Left renal cortex interstitium (tissue), 4 donors: Measurements from ENCODE around the gene SQSTM1. TPM values are rescaled to one million over a fixed set of nuclear protein-coding genes. Genes with fewer than 3 reads are reported as not detected.

ENCODE experiments used
- DNase-seq, 4 donors: peaks; one replicate each; pipeline ENCODE4 v3.0.0-alpha.2; 2013; ENCODE audit warnings: low read depth in 4 of 4, low spot score in 2 of 4, missing footprints in 1 of 4
- polyA plus RNA-seq, 4 donors: library from polyadenylated mRNA; unstranded; fragments of 120-200 nt; gene quantifications; one replicate each; pipeline ENCODE4 v1.2.1, GENCODE V29; 2013; ENCODE audit not compliant: insufficient read length in 4 of 4

The SQSTM1 gene
- polyA plus RNA-seq, 4 donors: 91.2 to 125 (median 114) TPM

- DNase-seq: no peak
These were observed 20.9 kb downstream of the SQSTM1 start for GRCh38 chr5:179841621-179842020.

GRCh38 chr5:179852993-179853547 is 32.4 kb downstream of the SQSTM1 start:
- DNase-seq: no peak

DNA sequence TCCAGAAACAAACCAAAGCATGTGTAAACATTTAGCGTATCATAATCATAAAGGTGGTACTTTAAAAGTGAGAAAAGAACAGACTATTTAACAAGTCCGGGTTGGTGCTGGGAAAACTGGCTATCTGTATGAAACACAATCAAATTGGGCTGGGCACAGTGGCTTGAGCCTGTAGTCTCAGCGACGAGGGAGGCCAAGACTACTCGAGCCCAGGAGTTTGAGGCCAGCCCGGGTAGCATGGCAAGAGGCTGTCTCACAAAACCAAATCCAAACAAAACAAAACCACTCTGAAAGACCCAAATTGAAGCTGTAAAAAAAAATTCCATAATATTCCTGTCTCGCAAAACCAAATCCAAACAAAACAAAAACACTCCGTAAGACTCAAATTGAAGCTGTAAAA is 33.7 kb downstream of the SQSTM1 start:
- no peak for DNase-seq

DNA sequence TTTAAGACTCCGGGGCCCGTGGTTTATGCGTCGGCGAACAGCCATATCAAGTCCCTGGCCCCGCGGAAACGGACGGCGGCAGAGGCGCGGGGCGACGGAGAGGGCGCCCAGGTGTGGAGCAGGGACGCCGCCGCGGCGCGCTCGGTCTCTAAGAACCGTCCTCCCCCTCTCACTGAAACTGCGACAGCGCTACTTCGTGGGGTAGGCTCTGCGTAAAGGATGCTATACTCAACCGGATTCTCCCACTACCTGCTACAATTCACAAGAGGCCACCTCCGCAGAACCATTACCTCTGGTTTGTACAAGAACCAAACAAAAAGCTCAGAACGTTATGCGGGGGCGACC is 37.5 kb downstream of the SQSTM1 start:
- peak; percentile 11 to 55 (median 36) for DNase-seq

DNA sequence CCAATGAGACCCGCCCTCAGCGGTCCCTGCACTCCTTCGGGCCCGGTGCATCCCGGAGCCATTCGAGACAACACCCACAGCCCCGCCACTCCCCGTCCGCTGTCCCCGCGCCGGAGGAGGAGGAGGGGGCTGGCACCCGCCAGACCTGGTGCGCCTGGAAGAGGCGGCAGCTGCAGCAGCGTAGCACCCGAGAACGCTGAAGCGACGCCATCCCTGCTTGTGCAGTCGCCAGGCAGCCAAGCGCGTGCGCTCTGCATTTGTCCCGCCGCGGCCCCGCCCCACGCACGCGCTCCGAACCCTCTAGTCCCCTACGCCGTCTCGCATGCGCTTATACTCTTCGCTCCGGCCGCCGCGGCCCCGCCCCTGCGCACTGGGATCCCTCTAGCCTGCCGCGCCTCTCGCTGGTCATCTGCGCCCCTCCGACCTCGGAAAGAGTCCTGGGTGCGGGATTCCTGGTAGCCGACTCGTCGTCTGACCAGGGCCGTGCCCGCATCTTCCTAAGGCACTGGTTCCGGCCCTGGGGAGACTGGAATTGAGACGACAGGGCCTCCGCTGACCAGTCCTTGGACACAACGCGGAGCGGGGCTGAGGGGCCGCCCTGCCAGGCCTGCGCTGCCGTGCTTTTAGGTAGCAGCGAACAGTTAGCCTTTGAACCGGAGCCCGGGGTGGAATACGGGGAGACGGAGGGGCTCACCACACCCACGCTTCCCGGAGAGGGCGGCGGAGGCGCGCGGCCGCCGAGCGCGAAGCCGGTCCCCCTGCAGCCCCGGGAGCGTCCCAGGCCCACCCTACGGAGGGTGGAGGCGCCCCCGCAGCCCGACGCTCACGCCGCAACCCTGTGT is 38.1 kb downstream of the SQSTM1 start, which contains the start of gene MRNIP:
TSS of gene MRNIP (minus strand) at position 232 of the 842 bp plus-strand sequence. CDS start at position 211, 21 bp downstream.
- DNase-seq: peak; percentile 79 to 92 (median 84)

DNA sequence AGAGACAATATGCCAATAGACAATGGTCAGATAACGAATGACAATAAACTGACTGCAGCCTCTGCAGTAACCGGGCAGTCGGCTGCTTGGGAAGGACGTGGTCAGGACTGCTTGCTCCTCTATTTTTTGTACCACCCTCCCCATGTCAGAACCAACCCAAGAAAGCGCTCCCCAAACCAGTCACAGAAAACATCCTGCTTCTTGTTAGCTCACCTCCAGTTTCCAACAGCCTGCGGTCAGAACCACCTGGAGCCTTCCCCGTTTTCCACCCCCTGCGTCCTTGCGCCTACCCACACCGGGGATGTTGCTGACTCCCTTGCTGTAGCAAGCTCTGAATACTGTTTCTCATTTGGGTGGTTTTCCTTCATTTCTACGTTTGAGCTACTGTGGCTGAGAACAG is 39.6 kb downstream of the SQSTM1 start:
- DNase-seq: no peak

DNA sequence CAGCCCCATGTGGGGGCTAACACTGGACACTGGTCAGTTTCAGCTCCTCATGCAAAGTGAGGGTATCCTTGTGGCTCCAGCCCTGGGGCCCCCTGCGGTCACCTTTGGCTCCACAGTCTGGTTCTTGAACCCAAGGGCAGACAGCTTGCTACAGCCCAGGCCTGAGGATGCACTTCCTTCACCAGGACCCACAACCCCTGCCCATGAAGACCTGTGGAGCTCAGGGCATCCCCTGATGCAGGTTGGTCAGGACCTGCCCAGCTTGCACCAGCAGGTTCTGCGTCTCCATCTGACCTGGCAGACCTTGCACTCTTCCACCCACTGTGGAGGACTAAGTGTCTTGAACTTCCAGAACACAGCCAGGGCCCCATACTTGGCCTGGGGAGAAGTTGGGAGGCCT is 41.6 kb downstream of the SQSTM1 start:
- DNase-seq: no peak

GRCh38 chr5:179862891-179863290 is 42.2 kb downstream of the SQSTM1 start:
- no peak for DNase-seq

- no peak for DNase-seq
These were observed 42.9 kb downstream of the SQSTM1 start for GRCh38 chr5:179863449-179864085.

DNA sequence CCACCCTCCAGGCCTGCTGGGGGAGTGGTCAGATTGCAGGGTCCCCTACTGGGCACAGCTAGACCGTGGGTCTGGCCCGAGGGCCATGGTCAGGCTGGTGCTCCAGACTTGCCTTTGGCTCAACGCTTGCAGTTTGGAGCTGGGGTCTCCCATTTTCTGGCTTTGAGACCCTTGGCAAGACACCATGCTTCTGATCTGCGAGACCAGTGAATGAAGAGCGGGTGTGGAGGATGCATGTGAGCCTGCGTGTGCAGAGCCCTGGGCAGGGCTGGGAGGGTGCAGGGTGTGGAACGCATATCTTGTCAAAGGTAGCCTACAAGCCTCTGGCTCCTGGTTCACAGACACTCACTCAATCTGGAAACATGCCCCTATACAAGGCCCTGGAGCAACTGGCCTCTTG is 44.0 kb downstream of the SQSTM1 start:
- no peak for DNase-seq

DNA sequence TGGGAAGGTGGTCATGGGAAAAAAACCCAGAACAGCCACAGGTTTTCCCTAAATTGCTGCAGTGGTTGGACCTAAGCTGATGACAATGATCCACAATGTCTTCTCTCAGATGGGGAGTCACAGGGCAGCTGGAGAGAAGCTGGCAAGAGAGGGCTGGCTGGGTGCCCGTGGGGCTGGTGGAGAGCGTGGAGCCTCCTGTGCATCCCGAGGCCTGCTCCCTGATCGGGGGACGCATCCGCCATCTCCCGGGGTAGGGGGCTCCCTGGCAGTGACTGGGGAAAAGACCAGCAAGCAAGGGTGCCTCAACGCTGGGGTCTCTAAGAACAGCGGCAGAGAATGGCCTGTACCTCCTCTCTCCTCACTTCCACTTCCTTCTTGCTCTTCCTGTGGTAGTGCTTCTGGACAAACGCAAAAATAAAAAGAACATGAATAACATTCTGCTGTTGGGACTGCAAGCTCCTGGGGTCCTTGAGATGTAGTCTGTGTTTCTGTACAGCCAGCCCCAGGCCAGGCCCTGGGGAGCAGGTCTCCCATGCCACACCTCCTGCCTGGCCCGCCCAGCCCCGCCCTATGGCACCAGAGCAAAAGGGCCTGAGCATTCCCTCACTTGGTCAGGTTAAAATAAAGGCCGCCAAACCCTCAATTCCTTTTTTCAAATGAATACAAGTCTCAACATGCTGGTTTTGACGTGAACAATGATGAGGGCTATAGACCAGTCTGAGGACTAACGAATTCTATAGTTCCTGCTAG is 45.0 kb downstream of the SQSTM1 start:
- DNase-seq: no peak

- no peak for DNase-seq
These were observed 45.8 kb downstream of the SQSTM1 start for GRCh38 chr5:179866241-179867078.

DNA sequence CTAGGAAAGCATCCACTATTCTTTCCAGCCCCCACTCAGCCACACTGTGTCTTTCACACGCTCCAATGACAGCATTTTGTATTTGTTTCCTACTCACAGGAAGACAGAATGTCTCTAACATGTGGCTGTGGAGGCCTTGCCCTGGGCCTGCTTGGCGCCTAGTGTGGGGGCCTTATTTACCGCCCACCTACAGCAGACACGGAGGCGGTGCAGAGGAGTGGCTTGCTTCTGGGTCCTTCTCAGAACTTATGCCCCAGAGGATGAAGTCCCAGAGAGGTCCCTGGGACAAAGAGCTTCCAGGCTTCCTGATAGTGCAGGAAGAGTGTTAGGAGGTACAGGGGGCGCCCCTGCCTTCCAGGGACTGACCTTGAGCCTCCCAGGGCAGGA is 46.4 kb downstream of the SQSTM1 start:
- DNase-seq: no peak

DNA sequence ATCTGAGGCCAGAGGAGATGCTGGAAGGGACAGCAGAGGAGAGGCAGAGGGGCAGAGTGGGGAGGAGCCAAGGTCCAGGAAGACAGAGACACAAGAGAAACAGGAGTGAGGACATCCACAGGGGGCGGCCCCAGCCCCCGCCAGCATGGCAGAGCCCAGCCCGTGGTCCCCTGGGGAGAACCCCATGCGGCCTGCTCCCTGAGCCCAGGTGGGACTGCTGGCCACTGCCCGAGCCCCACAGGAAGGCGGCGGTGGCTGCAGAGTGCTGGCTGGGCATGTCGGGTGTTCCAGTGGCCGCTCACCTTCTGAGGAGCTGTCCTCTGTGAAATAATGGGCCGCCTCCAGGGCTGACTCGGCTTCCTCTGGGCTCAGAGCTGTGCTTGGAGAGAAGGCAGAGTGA is 46.8 kb downstream of the SQSTM1 start:
- DNase-seq: no peak

DNA sequence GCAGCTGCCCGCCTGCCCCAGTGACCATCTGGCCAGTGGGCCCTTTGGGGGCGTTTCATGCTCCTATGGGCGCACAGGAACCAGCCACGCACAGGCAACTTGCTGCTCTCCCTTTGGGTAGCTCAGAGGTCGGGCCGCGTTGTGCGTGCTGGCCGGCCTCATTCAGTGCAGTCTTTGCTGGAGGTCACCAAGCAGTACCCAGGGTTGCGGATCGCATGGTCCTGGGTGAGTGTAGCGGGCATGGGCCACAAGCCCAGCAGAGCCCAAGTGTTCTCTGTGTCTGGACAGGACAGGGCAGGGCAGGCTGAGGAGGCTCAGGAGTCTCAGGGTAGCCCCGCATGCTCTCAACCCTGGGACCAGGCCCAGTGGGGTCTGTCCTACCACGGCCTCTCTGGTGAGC is 47.8 kb downstream of the SQSTM1 start:
- no peak for DNase-seq

DNA sequence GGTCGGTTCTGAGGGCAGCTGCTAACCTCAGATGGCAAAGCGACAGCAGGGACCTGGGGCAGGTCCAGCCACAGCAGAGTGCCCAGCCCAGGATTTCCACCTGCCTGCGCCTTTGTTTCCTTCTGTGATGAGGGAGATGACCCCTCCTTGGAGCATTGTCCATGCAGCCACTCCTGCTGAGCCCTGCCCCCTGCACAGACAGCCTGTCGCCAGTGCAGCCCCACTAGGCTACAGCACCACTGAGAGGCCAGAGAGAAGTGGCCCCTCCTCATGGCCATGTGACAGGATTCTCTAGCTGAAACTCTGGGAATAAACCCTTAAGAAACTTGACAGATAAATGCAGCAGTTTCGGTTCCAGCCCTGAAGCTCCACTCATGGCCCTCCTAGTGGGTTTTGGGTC is 48.4 kb downstream of the SQSTM1 start:
- DNase-seq: no peak

DNA sequence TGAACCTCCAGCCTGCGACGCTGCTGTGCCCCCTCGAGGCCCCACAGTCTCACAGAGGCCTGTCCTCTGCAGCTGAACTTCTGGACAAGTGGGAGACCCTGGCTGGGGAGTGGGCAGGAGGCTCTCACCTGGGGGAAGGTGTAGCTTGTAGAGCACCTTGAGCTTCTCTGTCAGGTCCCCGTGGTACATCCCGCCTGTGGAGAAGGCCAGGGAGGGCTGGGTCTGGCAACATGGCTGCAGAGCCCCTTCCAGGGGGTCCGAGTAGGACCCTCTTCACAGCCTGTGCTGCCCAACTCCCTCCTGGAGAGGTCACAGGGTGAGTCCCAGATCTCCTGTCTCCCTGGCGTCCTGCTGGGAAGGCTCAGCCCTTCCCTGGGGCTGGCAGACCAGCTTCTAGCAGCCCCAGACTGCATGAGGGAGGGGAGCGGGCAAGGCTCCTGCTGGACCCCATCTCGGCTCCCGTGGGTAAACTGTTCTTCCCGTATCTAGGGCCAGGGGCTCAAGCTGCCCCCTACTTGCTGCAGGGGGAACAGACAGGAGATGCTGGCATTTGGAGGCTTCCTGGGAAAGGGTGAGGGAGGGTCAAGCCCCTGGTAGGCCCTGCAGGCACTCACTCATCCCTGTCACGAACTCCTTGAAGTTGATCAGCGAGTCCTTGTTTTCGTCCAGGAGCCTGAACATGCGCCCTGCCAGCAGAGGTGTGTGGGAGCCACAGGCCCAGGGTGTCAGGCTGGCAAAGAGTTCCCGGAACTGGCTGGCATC is 49.1 kb downstream of the SQSTM1 start:
- DNase-seq: no peak

- peak in 2 of 4 donors; percentile 13 to 27 for DNase-seq
These were observed 49.7 kb downstream of the SQSTM1 start for GRCh38 chr5:179870403-179870903.

GRCh38 chr5:179870952-179871351 is 50.2 kb downstream of the SQSTM1 start:
- DNase-seq: no peak
